ENCODE measurements around the gene PRADC1. TPM values are rescaled to one million over a fixed set of nuclear protein-coding genes. Genes with fewer than 3 reads are reported as not detected.

PRADC1 gene
- total RNA-seq, 1 experiment from 2014 or later: 8.6 TPM

DNA sequence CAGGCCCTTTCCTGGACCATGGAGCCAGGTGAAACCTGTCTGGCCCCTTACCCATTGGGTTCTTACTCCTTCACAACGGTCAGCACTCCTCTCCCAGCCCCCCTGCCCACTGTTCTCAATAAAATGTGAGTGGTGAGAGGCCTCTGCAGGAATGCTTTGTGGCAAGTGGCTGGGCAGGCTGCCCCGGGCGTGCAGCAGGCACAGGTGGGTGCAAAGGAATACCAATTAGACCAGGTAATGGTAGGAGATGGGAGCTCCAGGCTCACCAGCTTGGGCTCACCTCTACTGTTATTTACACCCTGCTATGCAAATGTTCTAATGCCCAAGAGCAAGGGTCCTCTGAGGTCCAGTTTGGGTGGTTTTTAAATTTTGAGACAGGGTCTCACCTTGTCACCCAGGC lies 6.0 kb downstream of the PRADC1 start:
- no peaks in the 10 kb centered on the region for H4K20me1 ChIP-seq (ENCODE audit: insufficient read depth)
- H3K79me2 ChIP-seq (ENCODE audit: insufficient read depth, low read length): no peaks in the 10 kb centered on the region
- no peak for TF ChIP-seq TCF7L2 (IDR thresholded peaks at IDR 0.05; ENCODE audit: borderline replicate concordance, extremely low read depth, insufficient read depth, insufficient read length)
- no peak for TF ChIP-seq EZH2 (IDR thresholded peaks at IDR 0.05)
- TF ChIP-seq, protein P1, sequence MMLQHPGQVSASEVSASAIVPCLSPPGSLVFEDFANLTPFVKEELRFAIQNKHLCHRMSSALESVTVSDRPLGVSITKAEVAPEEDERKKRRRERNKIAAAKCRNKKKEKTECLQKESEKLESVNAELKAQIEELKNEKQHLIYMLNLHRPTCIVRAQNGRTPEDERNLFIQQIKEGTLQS (IDR thresholded peaks at IDR 0.05): no peak
- no peak for TF ChIP-seq SRF (IDR thresholded peaks at IDR 0.05; ENCODE audit: low read depth)
- no peak for TF ChIP-seq YY1 (IDR thresholded peaks at IDR 0.05; ENCODE audit: extremely low read depth, insufficient replicate concordance, low read depth, low read length)
- no peak for TF ChIP-seq ZFX (IDR thresholded peaks at IDR 0.05)
- no peak for TF ChIP-seq EZH2phosphoT487 (IDR thresholded peaks at IDR 0.05; ENCODE audit: borderline replicate concordance)
- TF ChIP-seq SP1 (IDR thresholded peaks at IDR 0.05; ENCODE audit: low read depth): no peak
- no peak for TF ChIP-seq POLR2A (IDR thresholded peaks at IDR 0.05; ENCODE audit: borderline replicate concordance, extremely low read depth, insufficient read depth, insufficient read length)
- TF ChIP-seq POLR2AphosphoS5 (IDR thresholded peaks at IDR 0.05; ENCODE audit: low read depth, low read length): no peak
- no peak for TF ChIP-seq CEBPB (IDR thresholded peaks at IDR 0.05; ENCODE audit: low read depth)
- no peak for DNase-seq (ENCODE audit: low read depth, low spot score)
- CTCF ChIA-PET: no interaction called here
- no peak overlapping the region for H3K9ac ChIP-seq (ENCODE audit: low read length)
- no peak for ATAC-seq
- no peaks in the 10 kb centered on the region for H3K9me3 ChIP-seq (ENCODE audit: control insufficient read depth in 1 of 2, insufficient read depth in 1 of 2, low read depth in 1 of 2, low read length in 2 of 2)
- no peak overlapping the region for H3K27ac ChIP-seq (ENCODE audit: low read depth, low read length)
- POLR2A ChIA-PET: no interaction called here
- intact Hi-C loops (cut with micrococcal nuclease): no loop called here
- no peak overlapping the region for H3K4me3 ChIP-seq (replicated peaks in 1 of 2; ENCODE audit: low read depth in 1 of 2, low read length in 2 of 2)
- no peaks in the 10 kb centered on the region for H3K9me2 ChIP-seq (ENCODE audit: insufficient read depth)
- no peaks in the 10 kb centered on the region for H3K4me1 ChIP-seq (ENCODE audit: control insufficient read depth in 1 of 2, insufficient read depth in 2 of 2, low read length in 2 of 2)
- H3K4me2 ChIP-seq (ENCODE audit: low read length): no peak overlapping the region
- H3K27me3 ChIP-seq (ENCODE audit: insufficient read depth, low read length): no peaks in the 10 kb centered on the region
- RAD21 ChIA-PET (ENCODE audit: low non-redundant PET in 1 of 2, low total read pairs in 2 of 2, uncharacterized antibody in 2 of 2, unreplicated experiment in 2 of 2): no interaction called here
- BruUV-seq (replicated peaks): no TSS peak
- no peak overlapping the region for H2AFZ ChIP-seq (ENCODE audit: low read depth, low read length, poor library complexity, severe bottlenecking)
- H3K36me3 ChIP-seq (ENCODE audit: control insufficient read depth in 1 of 2, insufficient read depth in 2 of 2, low read length in 2 of 2): peaks cover 2 to 19% of the 10 kb centered on the region in 2 experiments; a peak in 2 of 4 replicates

All from HCT116 (cell line).